HG02970 (cell line): ENCODE data around the gene PTPN14.
A peak's percentile ranks its signal among the peaks of the same experiment; 100 is the strongest.
"Not testable (repeated sequence)": the region's sequence is repeated elsewhere in the genome, so short reads cannot be mapped to it uniquely, and the experiment has no call there.

ENCODE experiments used
- ATAC-seq: cut with Tn5 transposase; IDR thresholded peaks from one replicate; pipeline ENCODE4 v1.9.1; 2021; ENCODE audit warnings: mild to moderate bottlenecking, moderate library complexity, moderate number of reproducible peaks; ENCODE audit not compliant: unreplicated experiment, low FRiP score

The PTPN14 gene

GRCh38 chr1:214414691-214415090 lies 136.7 kb downstream of the PTPN14 start:
- ATAC-seq = no peak

GRCh38 chr1:214413315-214413714 lies 138.1 kb downstream of the PTPN14 start:
- ATAC-seq = no peak

- ATAC-seq = peak; percentile 25
Observed at GRCh38 chr1:214404571-214405213, 146.7 kb downstream of the PTPN14 start.

- ATAC-seq = peak; percentile 64
Observed at GRCh38 chr1:214404154-214404553, 147.2 kb downstream of the PTPN14 start.

- ATAC-seq = no peak
Observed at GRCh38 chr1:214403431-214403830, 148.0 kb downstream of the PTPN14 start.

GRCh38 chr1:214402613-214403083 lies 148.8 kb downstream of the PTPN14 start:
- ATAC-seq = no peak

GRCh38 chr1:214401666-214402065 lies 149.7 kb downstream of the PTPN14 start:
- ATAC-seq = no peak

- ATAC-seq = no peak
Observed at GRCh38 chr1:214400131-214400530, 151.3 kb downstream of the PTPN14 start.

- no peak for ATAC-seq
Observed at GRCh38 chr1:214398490-214398889, 152.9 kb downstream of the PTPN14 start.

GRCh38 chr1:214397497-214397896 lies 153.9 kb downstream of the PTPN14 start:
- ATAC-seq = no peak

- no peak for ATAC-seq
Observed at GRCh38 chr1:214396330-214396729, 155.1 kb downstream of the PTPN14 start.

- not testable (repeated sequence) for ATAC-seq
Observed at GRCh38 chr1:214394569-214394968, 156.8 kb downstream of the PTPN14 start.

GRCh38 chr1:214393086-214393485 lies 158.3 kb downstream of the PTPN14 start:
- ATAC-seq = no peak

- ATAC-seq = no peak
Observed at GRCh38 chr1:214391873-214392645, 159.3 kb downstream of the PTPN14 start.

- no peak for ATAC-seq
Observed at GRCh38 chr1:214389734-214390133, 161.7 kb downstream of the PTPN14 start.

- ATAC-seq = no peak
Observed at GRCh38 chr1:214386747-214387146, 164.7 kb downstream of the PTPN14 start.

- no peak for ATAC-seq
Observed at GRCh38 chr1:214386333-214386732, 165.1 kb downstream of the PTPN14 start.

- ATAC-seq = no peak
Observed at GRCh38 chr1:214385428-214385827, 166.0 kb downstream of the PTPN14 start.

- no peak for ATAC-seq
Observed at GRCh38 chr1:214384373-214385079, 166.9 kb downstream of the PTPN14 start.

- no peak for ATAC-seq
Observed at GRCh38 chr1:214383381-214384372, 167.7 kb downstream of the PTPN14 start.
